GM21447 (cell line): ENCODE data around the gene RAB6A.
"Not testable (repeated sequence)": the region's sequence is repeated elsewhere in the genome, so short reads cannot be mapped to it uniquely, and the experiment has no call there.

Experiments used
- ATAC-seq: cut with Tn5 transposase; IDR thresholded peaks from one replicate; pipeline ENCODE4 v1.9.1; 2021; ENCODE audit not compliant: unreplicated experiment

Gene RAB6A

GRCh38 chr11:73760679-73761402 lies at the start of gene RAB6A:
Gene RAB6A, minus strand, starts transcription at chr11:73761074. Its CDS starts 439 bp downstream, at chr11:73760635.
- ATAC-seq: peak; percentile 95

GRCh38 chr11:73810637-73811036 lies 49.8 kb upstream of the RAB6A start:
- no peak for ATAC-seq

GRCh38 chr11:73808052-73808451 lies 47.2 kb upstream of the RAB6A start:
- ATAC-seq: no peak

- no peak for ATAC-seq
Measured at GRCh38 chr11:73804712-73805111, 43.8 kb upstream of the RAB6A start.

- ATAC-seq: no peak
Measured at GRCh38 chr11:73801136-73801535, 40.3 kb upstream of the RAB6A start.

GRCh38 chr11:73800276-73800806 lies 39.5 kb upstream of the RAB6A start:
- ATAC-seq: no peak

GRCh38 chr11:73797457-73797856 lies 36.6 kb upstream of the RAB6A start:
- ATAC-seq: no peak

- ATAC-seq: no peak
Measured at GRCh38 chr11:73795925-73796632, 35.2 kb upstream of the RAB6A start.

GRCh38 chr11:73792584-73792983 lies 31.7 kb upstream of the RAB6A start:
- ATAC-seq: no peak

- no peak for ATAC-seq
Measured at GRCh38 chr11:73789279-73789670, 28.4 kb upstream of the RAB6A start.

GRCh38 chr11:73787643-73788558 lies 27.0 kb upstream of the RAB6A start, which contains the start of gene MRPL48:
Gene MRPL48, plus strand, starts transcription at chr11:73787874. Its CDS starts 98 bp downstream, at chr11:73787972.
- peak; percentile 95 for ATAC-seq

GRCh38 chr11:73787051-73787642 lies 26.3 kb upstream of the RAB6A start:
- no peak for ATAC-seq

GRCh38 chr11:73785467-73785866 lies 24.6 kb upstream of the RAB6A start:
- ATAC-seq: not testable (repeated sequence)

- ATAC-seq: no peak
Measured at GRCh38 chr11:73784734-73785133, 23.9 kb upstream of the RAB6A start.

- ATAC-seq: no peak
Measured at GRCh38 chr11:73784080-73784634, 23.3 kb upstream of the RAB6A start.

GRCh38 chr11:73783483-73784020 lies 22.7 kb upstream of the RAB6A start:
- ATAC-seq: no peak

GRCh38 chr11:73781303-73781702 lies 20.4 kb upstream of the RAB6A start:
- ATAC-seq: no peak

- ATAC-seq: peak; percentile 99
Measured at GRCh38 chr11:73779084-73779902, 18.4 kb upstream of the RAB6A start.

GRCh38 chr11:73770811-73771210 lies 9.9 kb upstream of the RAB6A start:
- ATAC-seq: not testable (repeated sequence)
